ENCODE data around the gene PRRC2A. TPM values are rescaled to one million over a fixed set of nuclear protein-coding genes. Genes with fewer than 3 reads are reported as not detected.

PRRC2A gene
- polyA plus RNA-seq, 1 donor from 2014 or later: 14.3 TPM

DNA sequence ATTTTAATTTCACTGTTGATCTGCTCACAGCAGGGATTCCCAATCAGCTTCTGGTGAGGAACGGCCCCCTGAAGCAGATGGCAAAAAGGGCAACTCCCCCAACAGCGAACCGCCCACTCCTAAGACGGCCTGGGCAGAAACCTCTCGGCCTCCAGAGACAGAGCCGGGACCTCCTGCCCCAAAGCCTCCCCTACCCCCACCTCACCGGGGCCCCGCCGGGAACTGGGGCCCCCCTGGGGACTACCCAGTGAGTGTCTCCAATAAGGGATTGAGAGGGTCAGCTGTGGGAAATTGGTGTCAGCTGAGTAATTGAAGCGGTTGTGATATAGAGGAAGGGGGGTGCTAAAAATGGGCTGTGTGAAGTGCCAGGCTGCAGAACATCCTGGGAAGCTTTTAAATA lies 6.4 kb downstream of the PRRC2A start:
- Mint-ChIP-seq H3K36me3 (peaks cover 4% of the 10 kb centered on the region), H3K4me3 (no peak overlapping the region), H3K9me3 (no peaks in the 10 kb centered on the region), H3K4me1 (peaks cover 5 to 8% (median 5%) of the 10 kb centered on the region in 3 donors), H3K27me3 (no peaks in the 10 kb centered on the region), H3K27ac (peak overlapping the region in 1 of 3 donors; percentile 72)

DNA sequence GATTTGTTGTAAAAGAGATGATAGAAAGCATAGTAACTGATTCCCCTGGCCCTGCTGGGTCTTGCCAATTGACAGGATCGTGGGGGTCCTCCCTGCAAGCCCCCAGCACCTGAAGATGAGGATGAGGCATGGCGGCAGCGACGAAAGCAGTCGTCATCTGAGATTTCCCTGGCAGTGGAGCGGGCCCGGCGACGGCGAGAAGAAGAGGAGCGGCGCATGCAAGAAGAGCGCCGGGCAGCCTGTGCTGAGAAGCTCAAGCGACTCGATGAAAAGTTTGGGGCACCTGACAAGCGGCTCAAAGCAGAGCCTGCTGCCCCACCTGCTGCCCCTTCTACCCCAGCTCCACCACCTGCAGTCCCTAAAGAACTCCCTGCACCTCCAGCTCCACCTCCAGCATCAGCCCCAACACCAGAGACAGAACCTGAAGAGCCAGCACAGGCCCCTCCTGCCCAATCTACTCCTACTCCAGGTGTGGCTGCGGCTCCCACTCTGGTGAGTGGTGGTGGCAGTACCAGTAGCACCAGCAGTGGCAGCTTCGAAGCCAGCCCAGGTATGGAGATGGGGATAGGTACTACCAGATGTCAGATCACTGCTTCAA lies 7.3 kb downstream of the PRRC2A start:
- Mint-ChIP-seq H3K27ac (peak overlapping the region in 1 of 3 donors; percentile 76), H3K27me3 (no peaks in the 10 kb centered on the region), H3K4me1 (peaks cover 0 to 2% (median 0%) of the 10 kb centered on the region in 3 donors), H3K9me3 (no peaks in the 10 kb centered on the region), H3K36me3 (peaks cover 4% of the 10 kb centered on the region), H3K4me3 (peak overlapping the region in 1 of 4 donors; percentile 23)

DNA sequence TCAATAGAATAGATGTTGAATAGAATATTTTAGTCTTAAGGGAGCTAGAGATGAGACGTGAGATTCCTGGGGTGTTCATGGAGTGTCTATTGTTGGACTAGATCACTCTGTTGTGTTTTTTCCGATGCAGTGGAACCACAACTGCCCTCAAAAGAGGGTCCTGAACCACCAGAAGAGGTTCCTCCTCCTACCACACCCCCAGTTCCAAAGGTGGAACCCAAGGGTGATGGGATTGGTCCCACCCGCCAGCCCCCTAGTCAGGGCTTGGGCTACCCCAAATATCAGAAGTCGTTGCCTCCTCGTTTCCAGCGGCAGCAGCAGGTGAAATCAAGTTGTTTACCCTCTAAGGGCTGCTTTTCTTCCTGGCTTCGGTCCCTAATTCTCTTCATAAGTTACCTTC lies 8.5 kb downstream of the PRRC2A start:
- no peak overlapping the region for H3K4me3 Mint-ChIP-seq
- H3K4me1 Mint-ChIP-seq: peaks cover 0 to 2% (median 0%) of the 10 kb centered on the region in 3 donors
- no peaks in the 10 kb centered on the region for H3K27me3 Mint-ChIP-seq
- H3K27ac Mint-ChIP-seq: peak overlapping the region in 2 of 3 donors; percentile 76 to 79
- H3K36me3 Mint-ChIP-seq: peaks cover 4% of the 10 kb centered on the region
- no peaks in the 10 kb centered on the region for H3K9me3 Mint-ChIP-seq

DNA sequence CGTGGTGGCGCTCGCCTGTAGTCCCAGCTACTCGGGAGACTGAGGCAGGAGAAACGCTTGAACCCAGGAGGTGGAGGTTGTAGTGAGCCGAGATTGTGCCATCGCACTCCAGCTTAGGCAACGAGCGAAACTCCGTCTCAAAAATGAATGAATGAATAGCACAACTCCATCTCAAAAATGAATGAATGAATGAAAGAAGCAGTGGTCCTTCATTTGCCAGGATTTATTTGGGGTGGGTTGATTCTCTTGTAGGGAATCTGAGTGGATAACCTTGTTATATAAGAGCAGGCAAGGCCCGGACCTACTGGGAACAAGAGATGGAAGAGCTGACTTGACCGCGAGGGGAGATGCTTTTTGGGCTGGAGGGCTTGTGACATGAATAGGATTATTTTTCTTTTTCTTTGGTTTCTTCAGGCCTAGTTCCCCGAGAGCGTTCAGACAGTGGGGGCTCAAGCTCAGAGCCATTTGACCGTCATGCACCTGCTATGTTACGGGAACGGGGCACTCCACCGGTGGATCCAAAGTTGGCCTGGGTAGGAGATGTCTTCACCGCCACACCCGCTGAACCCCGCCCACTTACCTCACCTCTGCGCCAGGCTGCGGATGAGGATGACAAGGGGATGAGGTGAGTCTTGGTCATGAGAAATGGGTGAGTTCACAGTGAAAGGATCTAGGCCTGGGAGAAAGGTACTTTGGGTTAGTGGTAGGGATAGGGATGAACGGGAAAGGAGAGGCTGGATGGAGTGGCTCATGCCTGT lies 9.8 kb downstream of the PRRC2A start:
- Mint-ChIP-seq H3K4me3 (no peak overlapping the region), H3K27ac (peak overlapping the region in 1 of 3 donors; percentile 15), H3K36me3 (peaks cover 4% of the 10 kb centered on the region), H3K27me3 (no peaks in the 10 kb centered on the region), H3K9me3 (no peaks in the 10 kb centered on the region), H3K4me1 (peaks cover 0 to 2% (median 0%) of the 10 kb centered on the region in 3 donors)

DNA sequence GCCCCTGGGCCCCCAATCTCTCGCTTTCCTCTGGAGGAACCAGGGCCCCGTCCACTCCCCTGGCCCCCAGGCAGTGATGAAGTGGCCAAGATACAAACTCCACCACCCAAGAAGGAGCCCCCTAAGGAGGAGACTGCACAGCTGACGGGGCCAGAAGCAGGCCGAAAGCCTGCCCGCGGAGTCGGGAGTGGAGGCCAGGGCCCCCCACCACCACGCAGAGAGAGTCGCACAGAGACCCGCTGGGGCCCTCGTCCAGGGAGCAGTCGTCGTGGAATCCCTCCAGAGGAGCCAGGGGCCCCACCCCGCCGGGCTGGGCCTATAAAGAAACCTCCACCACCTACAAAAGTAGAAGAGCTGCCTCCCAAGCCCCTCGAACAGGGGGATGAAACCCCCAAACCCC lies 10.7 kb downstream of the PRRC2A start:
- no peaks in the 10 kb centered on the region for H3K27me3 Mint-ChIP-seq
- H3K27ac Mint-ChIP-seq: peak overlapping the region in 1 of 3 donors; percentile 15
- no peak overlapping the region for H3K4me3 Mint-ChIP-seq
- H3K9me3 Mint-ChIP-seq: no peaks in the 10 kb centered on the region
- peaks cover 4% of the 10 kb centered on the region for H3K36me3 Mint-ChIP-seq
- no peaks in the 10 kb centered on the region for H3K4me1 Mint-ChIP-seq

DNA sequence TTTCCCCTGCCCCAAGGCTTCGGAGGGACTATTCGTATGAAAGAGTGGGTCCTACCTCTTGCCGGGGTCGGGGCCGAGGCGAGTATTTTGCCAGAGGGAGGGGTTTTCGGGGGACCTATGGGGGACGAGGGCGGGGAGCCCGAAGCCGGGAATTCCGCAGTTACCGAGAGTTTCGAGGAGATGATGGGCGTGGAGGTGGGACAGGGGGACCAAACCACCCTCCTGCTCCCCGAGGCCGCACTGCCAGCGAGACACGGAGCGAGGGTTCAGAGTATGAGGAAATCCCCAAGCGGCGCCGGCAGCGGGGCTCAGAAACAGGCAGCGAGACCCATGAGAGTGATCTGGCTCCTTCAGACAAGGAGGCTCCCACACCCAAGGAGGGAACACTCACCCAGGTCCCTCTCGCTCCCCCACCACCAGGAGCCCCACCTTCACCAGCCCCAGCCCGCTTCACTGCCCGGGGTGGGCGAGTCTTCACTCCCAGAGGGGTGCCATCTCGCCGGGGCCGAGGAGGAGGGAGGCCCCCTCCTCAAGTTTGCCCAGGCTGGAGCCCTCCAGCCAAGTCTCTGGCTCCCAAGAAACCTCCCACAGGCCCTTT lies 11.3 kb downstream of the PRRC2A start:
- H3K4me1 Mint-ChIP-seq: no peaks in the 10 kb centered on the region
- H3K36me3 Mint-ChIP-seq: peaks cover 1% of the 10 kb centered on the region
- no peak overlapping the region for H3K27ac Mint-ChIP-seq
- no peak overlapping the region for H3K4me3 Mint-ChIP-seq
- no peaks in the 10 kb centered on the region for H3K27me3 Mint-ChIP-seq
- no peaks in the 10 kb centered on the region for H3K9me3 Mint-ChIP-seq

DNA sequence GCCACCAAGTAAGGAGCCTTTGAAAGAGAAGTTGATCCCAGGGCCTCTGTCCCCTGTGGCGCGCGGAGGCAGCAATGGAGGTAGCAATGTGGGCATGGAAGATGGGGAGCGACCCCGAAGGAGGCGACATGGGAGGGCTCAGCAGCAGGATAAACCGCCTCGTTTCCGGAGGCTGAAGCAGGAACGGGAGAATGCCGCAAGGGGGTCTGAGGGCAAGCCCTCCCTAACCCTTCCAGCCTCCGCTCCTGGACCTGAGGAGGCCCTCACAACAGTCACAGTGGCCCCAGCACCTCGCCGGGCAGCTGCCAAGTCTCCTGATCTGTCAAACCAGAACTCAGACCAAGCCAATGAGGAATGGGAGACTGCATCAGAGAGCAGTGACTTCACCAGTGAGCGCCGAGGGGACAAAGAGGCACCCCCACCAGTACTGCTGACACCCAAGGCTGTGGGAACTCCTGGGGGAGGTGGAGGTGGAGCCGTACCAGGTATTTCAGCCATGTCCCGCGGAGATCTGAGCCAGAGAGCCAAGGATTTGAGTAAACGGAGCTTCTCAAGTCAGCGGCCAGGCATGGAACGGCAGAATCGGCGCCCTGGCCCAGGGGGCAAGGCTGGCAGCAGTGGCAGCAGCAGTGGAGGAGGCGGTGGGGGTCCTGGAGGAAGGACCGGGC lies 11.9 kb downstream of the PRRC2A start:
- Mint-ChIP-seq H3K27me3 (no peaks in the 10 kb centered on the region), H3K4me3 (no peak overlapping the region), H3K9me3 (no peaks in the 10 kb centered on the region), H3K27ac (peak overlapping the region in 1 of 3 donors; percentile 25), H3K36me3 (peaks cover 1% of the 10 kb centered on the region), H3K4me1 (no peaks in the 10 kb centered on the region)

DNA sequence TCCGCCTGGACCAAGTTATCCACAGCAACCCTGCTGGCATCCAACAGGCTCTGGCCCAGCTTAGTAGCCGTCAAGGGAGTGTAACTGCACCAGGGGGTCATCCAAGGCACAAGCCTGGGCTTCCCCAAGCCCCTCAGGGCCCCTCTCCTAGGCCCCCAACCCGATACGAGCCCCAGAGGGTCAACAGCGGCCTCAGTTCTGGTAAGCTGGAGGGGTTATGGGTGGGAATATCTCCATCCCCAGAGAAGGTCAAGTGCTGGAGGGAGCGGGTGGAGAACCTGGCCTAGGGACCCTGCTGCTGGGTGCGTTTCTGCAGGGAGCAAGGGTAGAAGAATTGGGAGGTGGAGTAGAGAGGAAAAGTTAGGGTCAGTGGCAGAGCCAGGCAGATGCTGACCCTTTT lies 12.9 kb downstream of the PRRC2A start:
- no peaks in the 10 kb centered on the region for H3K27me3 Mint-ChIP-seq
- H3K36me3 Mint-ChIP-seq: peaks cover 1% of the 10 kb centered on the region
- H3K27ac Mint-ChIP-seq: peak overlapping the region in 1 of 3 donors; percentile 46
- no peak overlapping the region for H3K4me3 Mint-ChIP-seq
- no peaks in the 10 kb centered on the region for H3K4me1 Mint-ChIP-seq
- no peaks in the 10 kb centered on the region for H3K9me3 Mint-ChIP-seq

DNA sequence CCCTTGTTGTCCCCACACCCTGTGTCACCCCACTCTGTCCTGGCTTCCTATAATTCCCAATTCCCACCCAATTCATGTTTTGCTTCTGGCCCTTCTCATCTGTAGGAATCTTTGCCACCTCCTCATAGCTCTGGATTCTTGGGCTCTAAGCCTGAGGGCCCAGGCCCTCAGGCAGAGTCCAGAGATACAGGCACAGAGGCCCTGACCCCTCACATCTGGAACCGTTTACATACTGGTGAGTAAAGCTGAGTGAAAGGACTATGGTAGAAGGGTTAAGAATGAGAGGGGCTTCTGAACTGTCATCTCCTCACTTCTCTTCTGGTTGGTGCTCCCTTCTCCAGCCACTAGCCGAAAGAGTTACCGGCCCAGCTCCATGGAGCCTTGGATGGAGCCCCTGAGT lies 13.6 kb downstream of the PRRC2A start:
- Mint-ChIP-seq H3K36me3 (peaks cover 1% of the 10 kb centered on the region), H3K4me1 (no peaks in the 10 kb centered on the region), H3K4me3 (no peak overlapping the region), H3K27ac (no peak overlapping the region), H3K27me3 (no peaks in the 10 kb centered on the region), H3K9me3 (no peaks in the 10 kb centered on the region)

DNA sequence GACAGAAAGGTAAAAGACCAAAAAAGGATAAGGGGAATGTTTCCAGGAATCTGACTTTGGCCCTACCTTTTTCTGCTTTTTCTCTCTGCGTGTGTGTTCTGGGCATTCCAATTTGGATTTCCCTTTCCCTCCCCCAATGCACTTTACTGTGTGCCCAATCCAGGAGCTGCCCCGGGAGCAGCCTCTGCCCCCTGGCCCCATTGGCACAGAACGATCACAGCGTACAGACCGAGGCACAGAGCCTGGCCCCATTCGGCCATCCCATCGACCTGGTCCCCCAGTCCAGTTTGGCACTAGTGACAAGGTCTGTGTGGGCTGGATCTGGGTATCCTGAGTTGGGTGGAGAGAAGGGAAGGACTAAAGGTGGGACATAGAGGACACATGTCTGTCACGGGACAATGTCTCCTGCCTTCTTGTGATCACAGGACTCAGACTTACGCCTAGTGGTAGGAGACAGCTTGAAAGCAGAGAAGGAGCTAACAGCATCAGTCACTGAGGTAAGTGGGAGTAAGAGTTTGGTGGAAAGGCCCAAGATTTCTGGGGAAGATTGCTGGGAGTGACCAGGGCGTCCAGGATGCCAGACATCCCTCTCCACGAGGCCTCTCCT lies 14.6 kb downstream of the PRRC2A start:
- H3K27me3 Mint-ChIP-seq: no peaks in the 10 kb centered on the region
- peak overlapping the region in 2 of 3 donors; percentile 58 to 81 for H3K27ac Mint-ChIP-seq
- peaks cover 1% of the 10 kb centered on the region for H3K36me3 Mint-ChIP-seq
- H3K9me3 Mint-ChIP-seq: no peaks in the 10 kb centered on the region
- H3K4me1 Mint-ChIP-seq: no peaks in the 10 kb centered on the region
- no peak overlapping the region for H3K4me3 Mint-ChIP-seq

DNA sequence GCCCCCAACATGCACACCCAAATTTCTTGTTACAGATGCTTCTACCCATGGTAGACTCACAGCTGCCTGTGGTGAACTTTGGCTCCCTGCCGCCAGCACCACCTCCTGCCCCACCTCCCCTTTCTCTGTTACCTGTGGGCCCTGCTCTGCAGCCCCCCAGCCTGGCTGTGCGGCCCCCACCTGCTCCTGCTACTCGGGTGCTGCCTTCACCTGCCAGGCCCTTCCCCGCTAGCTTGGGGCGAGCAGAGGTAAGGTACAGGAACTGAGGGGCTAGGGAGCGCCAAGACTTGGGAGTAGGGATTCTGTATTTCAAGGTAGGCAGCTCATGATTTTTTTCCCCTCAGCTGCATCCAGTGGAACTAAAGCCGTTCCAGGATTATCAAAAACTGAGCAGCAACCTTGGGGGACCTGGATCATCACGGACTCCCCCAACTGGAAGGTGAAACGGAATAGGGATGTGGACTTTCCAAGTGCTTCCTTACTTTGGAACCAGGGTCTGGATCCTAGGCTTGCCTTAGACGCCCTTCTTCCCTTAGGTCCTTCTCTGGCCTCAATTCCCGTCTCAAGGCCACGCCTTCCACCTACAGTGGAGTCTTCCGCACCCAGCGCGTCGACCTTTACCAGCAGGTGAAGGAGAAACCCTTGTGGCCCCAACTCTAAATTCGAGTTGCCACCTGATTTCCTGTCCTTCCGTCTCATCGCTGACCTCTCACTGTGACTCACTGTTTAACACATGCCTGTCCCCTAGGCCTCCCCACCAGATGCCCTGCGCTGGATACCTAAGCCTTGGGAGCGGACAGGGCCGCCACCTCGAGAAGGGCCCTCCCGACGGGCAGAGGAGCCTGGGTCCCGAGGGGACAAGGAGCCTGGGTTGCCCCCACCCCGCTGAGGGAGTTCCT lies 16.4 kb downstream of the PRRC2A start:
- no peaks in the 10 kb centered on the region for H3K9me3 Mint-ChIP-seq
- no peaks in the 10 kb centered on the region for H3K4me1 Mint-ChIP-seq
- H3K27ac Mint-ChIP-seq: peak overlapping the region in 1 of 3 donors; percentile 43
- no peaks in the 10 kb centered on the region for H3K27me3 Mint-ChIP-seq
- H3K36me3 Mint-ChIP-seq: no peaks in the 10 kb centered on the region
- peak overlapping the region in 1 of 4 donors; percentile 49 for H3K4me3 Mint-ChIP-seq

DNA sequence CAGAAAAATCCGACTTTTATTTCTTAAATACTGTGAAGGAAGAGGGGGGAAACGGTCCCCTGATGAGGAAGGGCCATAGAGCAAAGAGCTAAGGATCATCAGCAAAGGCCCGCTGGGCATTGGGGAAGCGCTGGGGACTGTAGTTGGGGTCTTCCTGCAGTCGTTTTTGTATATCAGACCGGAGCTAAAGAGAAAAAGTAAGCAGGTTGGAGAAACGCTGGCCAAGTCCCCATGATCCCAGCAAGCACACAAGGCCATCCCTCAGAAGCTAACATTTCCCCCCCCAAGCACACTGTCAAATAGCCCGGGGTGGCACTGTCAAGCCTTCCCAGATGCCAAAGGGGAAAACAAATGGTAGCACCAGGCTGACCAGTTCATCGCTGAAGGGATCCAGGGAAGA lies 18.5 kb downstream of the PRRC2A start:
- Mint-ChIP-seq H3K27me3 (no peaks in the 10 kb centered on the region), H3K4me3 (no peak overlapping the region), H3K36me3 (no peaks in the 10 kb centered on the region), H3K27ac (no peak overlapping the region), H3K9me3 (no peaks in the 10 kb centered on the region), H3K4me1 (no peaks in the 10 kb centered on the region)

DNA sequence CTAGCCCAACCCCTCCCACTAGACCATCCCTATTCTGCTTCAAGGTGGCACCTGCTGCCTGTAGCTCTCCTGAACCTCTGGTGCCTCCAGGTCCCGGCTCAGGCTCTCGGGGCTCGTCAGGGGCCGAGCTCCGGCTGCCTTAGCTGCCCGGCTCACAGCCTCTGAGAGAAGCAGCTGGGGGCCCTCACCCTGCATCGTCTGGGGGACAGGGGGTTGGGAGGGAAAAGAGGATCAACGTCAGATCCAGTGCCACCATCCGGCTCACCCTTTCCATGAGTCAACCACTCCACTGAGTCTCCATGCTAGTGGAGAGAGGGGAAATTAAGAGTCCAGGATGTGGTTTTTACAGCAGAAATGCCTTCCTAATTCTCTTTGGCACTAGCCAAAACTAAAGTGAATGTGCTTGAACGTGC lies 18.9 kb downstream of the PRRC2A start:
- Mint-ChIP-seq H3K36me3 (no peaks in the 10 kb centered on the region), H3K9me3 (no peaks in the 10 kb centered on the region), H3K4me1 (no peaks in the 10 kb centered on the region), H3K27me3 (no peaks in the 10 kb centered on the region), H3K4me3 (no peak overlapping the region), H3K27ac (no peak overlapping the region)

DNA sequence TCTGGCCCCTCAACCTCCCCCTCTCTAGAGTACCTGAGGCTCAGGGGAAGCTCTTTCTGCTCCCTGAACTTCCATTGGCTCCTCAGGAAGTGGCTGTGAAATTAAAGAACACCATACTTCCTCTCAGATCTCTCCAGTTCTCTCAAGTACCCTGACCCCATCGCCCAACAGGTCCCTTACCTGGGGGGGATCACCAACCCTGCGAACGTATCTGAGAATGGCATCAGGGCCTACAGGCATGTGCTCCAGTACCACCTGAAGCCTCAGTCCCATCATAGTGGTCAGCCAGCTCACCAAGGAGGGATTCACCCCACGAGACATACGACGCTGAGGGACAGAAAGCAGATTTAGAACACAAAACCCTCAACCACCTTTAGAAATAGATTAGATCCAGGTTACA lies 20.1 kb downstream of the PRRC2A start:
- H3K27ac Mint-ChIP-seq: no peak overlapping the region
- no peaks in the 10 kb centered on the region for H3K9me3 Mint-ChIP-seq
- H3K36me3 Mint-ChIP-seq: peaks cover 2% of the 10 kb centered on the region
- no peak overlapping the region for H3K4me3 Mint-ChIP-seq
- no peaks in the 10 kb centered on the region for H3K4me1 Mint-ChIP-seq
- H3K27me3 Mint-ChIP-seq: no peaks in the 10 kb centered on the region
